HG03039 (cell line): ENCODE measurements around the gene CAMK2D.

Source experiments
- ATAC-seq: cut with Tn5 transposase; IDR thresholded peaks from one replicate; pipeline ENCODE4 v1.9.1; 2021; ENCODE audit warnings: mild to moderate bottlenecking, moderate library complexity; ENCODE audit not compliant: unreplicated experiment

CAMK2D gene

GRCh38 chr4:113613503-113613902 is 148.0 kb downstream of the CAMK2D start:
- ATAC-seq = no peak

- ATAC-seq = no peak
These were observed 151.0 kb downstream of the CAMK2D start for GRCh38 chr4:113610537-113610936.

- ATAC-seq = no peak
These were observed 153.5 kb downstream of the CAMK2D start for GRCh38 chr4:113607998-113608397.

GRCh38 chr4:113607147-113607720 is 154.3 kb downstream of the CAMK2D start:
- no peak for ATAC-seq

DNA sequence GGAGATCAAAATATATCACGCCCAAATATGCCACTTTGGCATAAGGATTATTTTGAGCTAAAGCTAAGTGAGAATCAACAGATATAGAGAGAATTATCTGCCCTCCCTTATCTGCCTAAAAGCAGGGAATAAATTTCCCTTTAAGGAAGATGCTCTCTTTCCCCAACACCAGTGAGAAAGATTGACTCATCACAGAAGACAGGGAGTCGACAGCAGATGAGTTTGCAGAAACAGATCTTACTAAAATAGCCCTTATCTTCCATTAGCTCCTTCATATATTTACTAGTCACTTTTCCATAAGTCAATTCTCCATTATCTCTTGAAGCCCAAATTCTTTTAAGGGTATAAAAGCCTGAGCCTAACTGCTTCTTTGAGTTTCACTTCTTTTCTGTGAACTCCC is 156.6 kb downstream of the CAMK2D start:
- no peak for ATAC-seq

DNA sequence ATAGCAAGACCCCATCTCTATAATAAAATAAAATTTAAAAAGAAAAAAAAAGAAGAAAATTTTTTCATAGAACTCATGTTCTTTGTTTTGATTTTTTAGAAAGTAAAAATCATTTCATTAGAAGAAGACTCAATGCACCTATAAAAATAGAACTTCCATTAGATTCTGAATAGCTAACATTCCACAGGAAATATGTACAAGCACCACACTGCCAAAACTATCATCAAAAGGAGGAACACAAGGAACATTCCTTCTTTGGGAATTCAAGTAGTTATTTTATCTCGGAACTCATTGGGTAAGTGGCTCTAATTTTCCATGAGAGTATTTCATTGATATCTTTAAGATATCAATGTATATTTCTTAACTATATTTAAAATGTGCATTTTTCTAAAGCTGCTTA is 157.6 kb downstream of the CAMK2D start:
- ATAC-seq = no peak

GRCh38 chr4:113602646-113603228 is 158.8 kb downstream of the CAMK2D start:
- no peak for ATAC-seq

- ATAC-seq = no peak
These were observed 159.9 kb downstream of the CAMK2D start for GRCh38 chr4:113601636-113602035.

DNA sequence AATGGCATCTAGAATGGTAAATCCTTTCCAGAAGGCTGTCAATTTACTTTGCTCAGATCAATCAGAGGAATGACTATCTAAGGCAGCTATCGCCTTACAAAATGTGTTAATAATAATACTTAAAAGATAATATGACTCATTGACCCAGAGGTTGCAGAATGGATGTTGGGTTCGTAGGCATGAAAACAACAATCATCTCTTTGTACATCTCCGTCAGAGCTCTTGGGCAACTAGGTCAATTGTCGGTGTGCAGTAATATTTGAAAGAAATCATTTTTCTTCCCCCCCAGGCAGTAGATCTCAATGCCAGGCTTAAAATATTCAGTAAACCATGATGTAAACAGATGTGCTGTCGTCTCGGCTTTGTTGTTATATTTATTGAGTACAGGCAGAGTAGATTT is 165.1 kb downstream of the CAMK2D start:
- no peak for ATAC-seq

- no peak for ATAC-seq
These were observed 167.3 kb downstream of the CAMK2D start for GRCh38 chr4:113594231-113594556.

DNA sequence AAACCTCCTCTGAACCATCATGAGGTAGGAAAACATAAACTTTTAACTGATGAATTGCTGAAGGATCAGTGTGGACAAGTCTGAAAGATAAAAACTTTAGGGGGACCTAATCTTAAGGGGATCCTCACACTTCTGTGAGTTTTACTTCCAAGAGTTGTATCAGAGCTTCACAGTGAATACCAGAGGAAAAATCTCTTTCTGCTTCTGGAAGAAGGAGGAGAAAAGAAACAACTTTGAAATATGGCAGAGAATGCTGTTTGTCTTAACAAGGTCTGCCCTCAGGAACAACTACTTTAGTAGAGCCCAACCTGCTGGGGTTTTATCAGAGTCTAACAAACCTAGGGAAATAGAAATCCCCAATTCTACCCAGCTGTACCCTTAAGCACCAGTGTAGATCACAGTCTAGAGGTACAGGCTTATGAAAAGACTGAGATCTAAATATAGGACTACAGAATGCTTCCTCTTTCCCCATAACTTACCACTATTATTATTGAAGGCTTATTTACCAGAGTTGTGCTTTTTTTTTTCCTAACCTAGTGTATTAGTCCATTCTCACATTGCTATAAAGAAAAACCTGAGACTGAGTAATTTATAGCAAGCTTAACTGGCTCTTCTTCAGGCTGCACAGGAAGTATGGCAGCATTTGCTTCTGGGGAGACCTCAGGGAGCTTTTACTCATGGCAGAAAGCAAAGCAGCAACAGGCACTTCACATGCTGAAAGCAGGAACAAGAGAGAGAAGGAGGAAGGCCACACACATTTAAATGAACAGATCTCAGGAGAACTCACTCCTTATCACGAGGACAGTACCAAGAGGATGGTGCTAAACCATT is 167.9 kb downstream of the CAMK2D start:
- peak; percentile 56 for ATAC-seq

DNA sequence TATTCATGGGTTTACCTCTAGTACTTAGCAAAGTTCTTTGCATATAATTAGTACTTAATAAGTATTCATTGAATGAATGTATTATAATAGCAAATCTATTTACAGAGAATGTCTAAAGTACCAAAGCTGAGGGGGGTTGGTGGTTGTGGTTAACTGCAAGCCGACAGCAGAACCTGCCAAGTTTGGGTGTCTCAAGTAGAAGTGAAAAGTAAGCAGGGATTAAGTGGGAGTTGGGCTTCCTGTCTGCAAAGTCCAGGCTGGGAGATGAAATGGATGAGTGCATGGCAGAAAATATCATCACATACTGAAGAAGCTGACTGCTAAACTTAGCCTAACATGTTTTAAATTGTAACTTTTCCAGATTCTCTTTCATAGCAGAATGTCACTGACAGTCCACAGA is 169.6 kb downstream of the CAMK2D start:
- no peak for ATAC-seq

DNA sequence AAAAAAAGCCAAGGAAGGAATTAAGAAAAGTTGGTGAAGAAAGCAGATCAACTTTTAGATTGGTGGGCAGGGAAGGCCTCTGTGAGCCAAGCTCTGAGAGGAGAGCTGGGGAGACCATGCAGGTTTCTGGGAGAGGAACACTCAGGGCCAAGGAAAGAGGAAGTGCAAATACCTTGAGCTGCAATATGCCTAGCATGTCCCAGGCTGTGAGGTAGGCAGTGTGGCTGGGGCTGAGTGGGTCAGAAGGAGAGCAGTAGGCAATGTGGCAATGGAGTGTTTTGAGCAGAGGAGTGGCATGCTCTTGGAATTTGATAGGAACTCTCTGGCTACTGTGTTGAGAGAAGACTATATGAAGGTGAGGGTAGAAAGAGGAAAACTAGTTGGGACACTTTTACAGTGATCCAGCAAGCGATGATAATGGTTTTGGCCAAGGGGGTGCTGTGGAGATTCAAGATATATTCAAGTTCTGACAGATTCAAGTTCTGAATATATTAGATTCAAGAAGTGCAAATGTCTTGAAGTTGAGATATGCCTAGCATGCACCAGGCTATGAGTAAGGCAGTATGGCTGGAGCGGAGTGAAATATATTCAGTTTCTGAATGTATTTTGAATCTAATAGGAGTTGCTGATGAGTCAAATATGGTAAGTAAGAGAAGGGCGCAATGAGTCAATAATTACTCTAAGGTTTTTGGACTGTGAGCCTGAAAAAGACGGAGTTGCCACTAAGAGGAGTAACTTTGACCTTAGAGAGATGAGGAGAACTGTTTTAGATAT is 172.5 kb downstream of the CAMK2D start:
- no peak for ATAC-seq

DNA sequence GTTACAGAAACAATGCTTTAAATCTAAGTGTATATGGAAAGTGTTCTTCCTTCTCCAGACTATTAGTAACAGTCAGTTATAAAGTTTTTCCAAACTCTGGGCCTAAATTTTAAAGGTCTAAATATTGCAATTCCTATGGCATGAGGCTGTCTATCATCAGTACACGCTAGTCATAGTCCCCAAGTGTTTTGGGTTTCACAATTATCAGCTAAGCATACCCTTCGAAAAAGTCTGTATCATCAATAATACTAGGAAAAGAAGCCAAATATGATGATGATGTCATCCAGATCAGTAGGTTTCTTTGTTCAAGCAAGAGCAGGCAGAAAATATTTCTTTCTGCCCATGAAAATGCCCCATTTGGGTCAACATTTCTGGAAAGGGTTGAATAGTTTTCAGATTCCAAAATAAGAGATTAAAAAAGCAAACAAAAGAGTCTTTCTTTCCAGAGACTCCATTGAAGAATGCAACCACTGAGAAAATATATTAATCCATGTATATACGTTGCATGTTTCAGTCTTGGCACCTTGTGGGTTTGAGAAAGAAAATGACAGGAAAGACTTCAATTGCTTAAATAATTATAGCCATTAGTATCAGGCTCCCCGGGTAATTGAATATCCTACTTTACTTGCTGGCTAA is 173.8 kb downstream of the CAMK2D start:
- no peak for ATAC-seq

GRCh38 chr4:113587156-113587555 is 174.4 kb downstream of the CAMK2D start:
- ATAC-seq = no peak

GRCh38 chr4:113586072-113586471 is 175.5 kb downstream of the CAMK2D start:
- ATAC-seq = no peak

DNA sequence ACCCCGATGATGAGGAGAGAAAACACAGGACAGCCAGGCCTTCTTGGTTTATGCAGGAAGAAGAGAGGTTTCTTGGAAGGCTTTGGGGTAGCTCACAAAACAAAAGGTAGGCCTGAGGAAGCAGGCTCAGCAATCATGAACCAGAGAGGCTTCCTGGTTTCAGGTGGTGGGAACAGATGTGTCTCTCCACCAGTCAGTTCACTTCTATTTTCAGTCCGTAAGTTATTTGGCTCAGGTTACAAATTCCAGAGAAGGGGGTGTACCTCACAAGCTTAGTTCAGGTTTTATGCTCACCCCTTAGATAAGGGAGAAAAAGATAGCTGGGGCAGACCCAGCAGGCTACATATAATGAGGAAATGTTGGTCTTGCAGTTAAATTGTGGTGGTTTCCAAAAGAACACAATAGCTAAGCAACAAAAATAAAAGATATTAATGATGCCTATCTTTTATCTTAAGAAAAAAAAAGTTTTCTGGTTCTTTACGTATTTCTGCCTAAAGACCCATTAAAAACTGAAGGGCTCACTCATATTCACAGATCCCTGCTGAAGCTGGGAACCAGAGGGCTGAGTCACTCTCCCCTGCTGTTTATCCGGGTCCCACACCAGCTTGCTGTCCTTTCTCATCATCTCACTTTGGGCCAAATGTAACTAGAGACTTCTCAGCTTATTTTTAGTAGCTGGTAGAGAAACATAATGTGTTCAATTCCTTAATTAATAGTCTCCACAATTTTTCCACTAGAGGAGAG is 177.0 kb downstream of the CAMK2D start:
- no peak for ATAC-seq

DNA sequence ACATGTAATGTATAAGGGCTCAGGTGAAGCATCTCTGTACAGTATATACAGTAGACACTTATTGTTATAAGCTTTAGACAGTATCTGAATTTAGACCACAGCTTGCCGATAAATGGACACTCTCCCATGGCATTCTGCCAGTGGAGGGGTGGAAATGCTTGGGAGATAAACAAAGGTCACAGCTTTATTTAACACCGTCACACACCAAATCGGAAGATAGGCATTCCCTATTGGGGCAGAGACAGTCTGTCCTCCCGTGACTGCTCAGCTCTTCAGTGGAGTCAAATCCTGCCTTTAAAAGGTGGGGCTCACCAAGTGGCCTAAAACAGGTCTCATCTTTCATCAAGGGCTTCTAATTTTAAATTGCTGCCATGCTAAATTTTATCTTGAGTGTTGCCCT is 178.8 kb downstream of the CAMK2D start:
- no peak for ATAC-seq

DNA sequence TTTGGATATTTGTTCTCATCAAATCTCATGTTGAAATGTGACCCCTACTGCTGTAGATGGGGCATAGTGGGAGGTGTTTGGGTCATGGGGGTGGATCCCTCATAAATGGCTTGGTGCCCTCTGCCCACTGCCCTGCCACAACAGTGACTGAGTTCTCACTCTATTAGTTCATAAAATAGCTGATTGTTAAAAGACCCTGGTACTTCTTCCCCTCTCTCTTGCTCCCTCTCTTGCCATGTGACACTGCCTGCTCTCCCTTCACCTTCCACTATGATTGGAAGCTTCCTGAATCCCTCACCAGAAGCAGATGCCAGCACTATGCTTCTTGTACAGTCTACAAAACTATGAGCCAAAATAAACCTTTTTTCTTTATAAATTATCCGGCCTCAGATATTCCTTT is 182.2 kb downstream of the CAMK2D start:
- ATAC-seq = no peak

- ATAC-seq = no peak
These were observed 184.4 kb downstream of the CAMK2D start for GRCh38 chr4:113576947-113577678.
